Stimulated activated CD4-positive, alpha-beta T cell treated with anti-CD3 and anti-CD28 coated beads, Interleukin-2, amount 100 ng/mL, for 24 hours (primary cell): ENCODE data around the gene CDK19.
"Not testable (repeated sequence)": the region's sequence is repeated elsewhere in the genome, so short reads cannot be mapped to it uniquely, and the experiment has no call there.

Experiments used
- DNase-seq, 2 donors: peaks; one replicate each; pipeline ENCODE4 v3.0.0-alpha.2; 2020

CDK19 gene

GRCh38 chr6:110755411-110755834, 59.8 kb downstream of the CDK19 start:
- no peak for DNase-seq

GRCh38 chr6:110753936-110754668, 61.2 kb downstream of the CDK19 start:
- not testable (repeated sequence) for DNase-seq

GRCh38 chr6:110748453-110748852, 66.8 kb downstream of the CDK19 start:
- no peak for DNase-seq

- no peak for DNase-seq
Observed at GRCh38 chr6:110746680-110747079, 68.6 kb downstream of the CDK19 start.

- no peak for DNase-seq
Observed at GRCh38 chr6:110744991-110745390, 70.3 kb downstream of the CDK19 start.

- not testable (repeated sequence) for DNase-seq
Observed at GRCh38 chr6:110742552-110742951, 72.7 kb downstream of the CDK19 start.

GRCh38 chr6:110741517-110741916, 73.8 kb downstream of the CDK19 start:
- DNase-seq = no peak

- no peak for DNase-seq
Observed at GRCh38 chr6:110738899-110739365, 76.3 kb downstream of the CDK19 start.

GRCh38 chr6:110735666-110736065, 79.6 kb downstream of the CDK19 start:
- no peak for DNase-seq

GRCh38 chr6:110731898-110732297, 83.4 kb downstream of the CDK19 start:
- DNase-seq = no peak

- no peak for DNase-seq
Observed at GRCh38 chr6:110731196-110731595, 84.1 kb downstream of the CDK19 start.

GRCh38 chr6:110728501-110728900, 86.8 kb downstream of the CDK19 start:
- no peak for DNase-seq

- DNase-seq = no peak
Observed at GRCh38 chr6:110723017-110723416, 92.3 kb downstream of the CDK19 start.

- DNase-seq = no peak
Observed at GRCh38 chr6:110720066-110720465, 95.2 kb downstream of the CDK19 start.

- DNase-seq = not testable (repeated sequence)
Observed at GRCh38 chr6:110719601-110720000, 95.7 kb downstream of the CDK19 start.

GRCh38 chr6:110714143-110714542, 101.1 kb downstream of the CDK19 start:
- no peak for DNase-seq

GRCh38 chr6:110712238-110712637, 103.0 kb downstream of the CDK19 start:
- no peak for DNase-seq

- no peak for DNase-seq
Observed at GRCh38 chr6:110710115-110710514, 105.2 kb downstream of the CDK19 start.

GRCh38 chr6:110708295-110708950, 106.8 kb downstream of the CDK19 start:
- no peak for DNase-seq

- no peak for DNase-seq
Observed at GRCh38 chr6:110705543-110705942, 109.7 kb downstream of the CDK19 start.

- no peak for DNase-seq
Observed at GRCh38 chr6:110703906-110704594, 111.2 kb downstream of the CDK19 start.

GRCh38 chr6:110703010-110703905, 112.0 kb downstream of the CDK19 start:
- no peak for DNase-seq

GRCh38 chr6:110699780-110700179, 115.5 kb downstream of the CDK19 start:
- DNase-seq = no peak
